ENCODE measurements around the gene PDIA6.

DNA sequence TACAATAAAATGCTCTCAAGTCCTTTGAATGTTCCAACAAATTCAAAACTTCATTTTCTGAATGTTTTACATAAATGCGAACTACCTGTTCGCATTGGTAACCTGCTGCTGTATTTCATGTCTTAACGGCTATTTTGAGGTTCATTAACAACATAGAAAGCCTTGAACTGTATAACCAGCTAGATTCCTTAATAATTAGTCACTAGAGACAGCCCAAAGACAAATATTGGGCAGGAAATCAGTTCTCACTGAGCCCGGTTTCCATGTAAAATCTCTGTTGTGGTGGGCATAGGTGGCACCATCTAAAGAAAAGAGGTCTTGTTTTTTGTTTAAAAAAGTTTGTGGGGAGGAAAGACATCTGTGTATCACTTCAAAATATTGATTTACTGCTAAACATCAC lies 29.2 kb downstream of the PDIA6 start:
- TF ChIP-seq, protein P1, sequence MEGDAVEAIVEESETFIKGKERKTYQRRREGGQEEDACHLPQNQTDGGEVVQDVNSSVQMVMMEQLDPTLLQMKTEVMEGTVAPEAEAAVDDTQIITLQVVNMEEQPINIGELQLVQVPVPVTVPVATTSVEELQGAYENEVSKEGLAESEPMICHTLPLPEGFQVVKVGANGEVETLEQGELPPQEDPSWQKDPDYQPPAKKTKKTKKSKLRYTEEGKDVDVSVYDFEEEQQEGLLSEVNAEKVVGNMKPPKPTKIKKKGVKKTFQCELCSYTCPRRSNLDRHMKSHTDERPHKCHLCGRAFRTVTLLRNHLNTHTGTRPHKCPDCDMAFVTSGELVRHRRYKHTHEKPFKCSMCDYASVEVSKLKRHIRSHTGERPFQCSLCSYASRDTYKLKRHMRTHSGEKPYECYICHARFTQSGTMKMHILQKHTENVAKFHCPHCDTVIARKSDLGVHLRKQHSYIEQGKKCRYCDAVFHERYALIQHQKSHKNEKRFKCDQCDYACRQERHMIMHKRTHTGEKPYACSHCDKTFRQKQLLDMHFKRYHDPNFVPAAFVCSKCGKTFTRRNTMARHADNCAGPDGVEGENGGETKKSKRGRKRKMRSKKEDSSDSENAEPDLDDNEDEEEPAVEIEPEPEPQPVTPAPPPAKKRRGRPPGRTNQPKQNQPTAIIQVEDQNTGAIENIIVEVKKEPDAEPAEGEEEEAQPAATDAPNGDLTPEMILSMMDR (IDR thresholded peaks at IDR 0.05) = no peak
- TF ChIP-seq POLR2A (IDR thresholded peaks at IDR 0.05) = no peak
